Stimulated activated naive CD8-positive, alpha-beta T cell treated with anti-CD3 and anti-CD28 coated beads, Interleukin-15, Interleukin-2, amounts not matched to agents 100 ng/mL and 50 ng/mL, for 24 hours (primary cell): Measurements from ENCODE around the gene PPP1R3G.
"Not testable (repeated sequence)": the region's sequence is repeated elsewhere in the genome, so short reads cannot be mapped to it uniquely, and the experiment has no call there.

Experiments used
- H3K27ac Mint-ChIP-seq: one replicate; pipeline ENCODE4 v1.8.0; 2021; ENCODE audit warnings: mild to moderate bottlenecking, mixed read lengths
- H3K27me3 Mint-ChIP-seq: one replicate; pipeline ENCODE4 v1.8.0; 2021; ENCODE audit warnings: mixed read lengths
- H3K36me3 Mint-ChIP-seq: one replicate; pipeline ENCODE4 v1.8.0; 2021; ENCODE audit warnings: low read depth, mixed read lengths
- H3K4me1 Mint-ChIP-seq: one replicate; pipeline ENCODE4 v1.8.0; 2021; ENCODE audit warnings: low read depth, mixed read lengths
- H3K4me3 Mint-ChIP-seq: one replicate; pipeline ENCODE4 v1.8.0; 2021; ENCODE audit warnings: mild to moderate bottlenecking, mixed read lengths
- H3K9me3 Mint-ChIP-seq: one replicate; pipeline ENCODE4 v1.8.0; 2021; ENCODE audit warnings: mixed read lengths

PPP1R3G gene

DNA sequence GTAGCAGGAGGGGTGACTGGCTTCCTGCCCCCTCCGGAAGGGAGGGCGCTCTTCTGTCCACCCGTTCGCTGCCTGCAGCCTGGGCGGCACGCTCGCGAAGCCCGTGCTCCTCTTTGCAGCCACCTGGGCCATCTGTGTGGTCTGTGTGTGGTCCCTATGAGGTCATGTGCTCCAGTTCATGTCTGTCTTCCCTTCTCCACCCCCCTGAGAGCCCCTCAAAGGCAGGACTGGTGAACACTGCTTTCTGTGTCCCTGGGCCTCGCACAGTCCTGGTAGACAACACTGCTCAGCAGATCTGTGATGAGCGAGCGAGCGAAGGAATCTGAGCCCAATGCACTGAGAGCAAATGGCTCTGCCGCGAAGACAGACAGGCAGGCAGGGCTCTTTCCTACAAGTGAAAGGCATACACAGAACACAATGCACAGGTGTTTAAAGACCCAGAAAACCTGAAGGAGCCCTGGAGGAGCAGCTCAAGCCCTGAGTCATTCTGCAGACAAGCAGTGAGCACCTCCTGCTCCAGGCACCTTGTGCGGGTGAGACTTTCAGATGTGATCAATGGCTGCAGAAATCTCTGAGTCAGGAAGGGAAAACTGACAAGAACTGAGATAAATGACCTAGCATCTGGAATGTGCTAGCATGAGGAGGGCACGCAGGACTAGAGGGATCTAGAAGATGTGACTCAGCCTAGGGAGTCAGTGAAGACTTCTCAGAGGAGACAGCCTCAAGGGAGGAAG, 27.1 kb downstream of the PPP1R3G start:
- H3K9me3 Mint-ChIP-seq, result no peaks in the 10 kb centered on the region
- H3K4me1 Mint-ChIP-seq, result no peaks in the 10 kb centered on the region
- H3K36me3 Mint-ChIP-seq, result peaks cover 5% of the 10 kb centered on the region
- H3K27me3 Mint-ChIP-seq, result no peaks in the 10 kb centered on the region
- no peak overlapping the region for H3K4me3 Mint-ChIP-seq
- H3K27ac Mint-ChIP-seq, result no peak overlapping the region

DNA sequence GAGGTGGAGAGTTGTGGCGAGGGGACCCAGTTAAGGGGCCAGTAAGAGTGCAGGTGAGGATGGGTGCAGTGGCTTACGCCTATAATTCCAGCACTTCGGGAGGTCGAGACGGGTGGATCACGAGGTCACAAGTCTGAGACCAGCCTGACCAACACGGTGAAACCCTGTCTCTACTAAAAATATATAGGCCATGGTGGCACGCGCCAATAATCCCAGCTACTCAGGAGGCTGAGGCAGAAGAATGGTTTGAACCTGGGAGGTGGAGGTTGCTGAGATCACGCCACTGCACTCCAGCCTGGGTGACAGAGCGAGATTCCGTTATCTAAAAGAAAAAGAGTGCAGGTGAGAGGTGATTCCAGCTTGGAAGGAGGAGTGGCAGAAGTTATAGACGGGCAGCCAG, 28.0 kb downstream of the PPP1R3G start:
- no peaks in the 10 kb centered on the region for H3K27me3 Mint-ChIP-seq
- H3K9me3 Mint-ChIP-seq, result no peaks in the 10 kb centered on the region
- H3K4me1 Mint-ChIP-seq, result no peaks in the 10 kb centered on the region
- H3K4me3 Mint-ChIP-seq, result no peak overlapping the region
- peaks cover 5% of the 10 kb centered on the region for H3K36me3 Mint-ChIP-seq
- H3K27ac Mint-ChIP-seq, result no peak overlapping the region

DNA sequence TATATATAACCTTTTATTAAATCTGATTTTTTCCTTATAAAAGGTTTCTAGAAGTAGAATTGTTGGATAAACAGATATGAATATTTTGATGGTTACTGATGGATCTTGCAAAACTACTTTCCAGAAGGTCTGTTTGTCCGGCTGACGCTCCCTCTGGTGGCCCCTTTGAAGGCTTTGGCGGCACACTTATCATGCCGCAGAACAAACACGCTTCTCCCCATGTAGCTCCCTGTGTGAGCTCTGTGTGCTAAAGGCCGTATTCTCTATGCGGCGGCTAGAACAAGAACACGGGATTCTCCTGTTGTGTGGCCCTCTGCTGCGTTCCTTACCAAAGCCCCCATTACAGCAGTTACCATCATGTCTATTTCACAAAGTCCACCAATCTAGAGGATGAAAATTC, 30.0 kb downstream of the PPP1R3G start:
- no peaks in the 10 kb centered on the region for H3K27me3 Mint-ChIP-seq
- H3K4me1 Mint-ChIP-seq, result no peaks in the 10 kb centered on the region
- H3K4me3 Mint-ChIP-seq, result no peak overlapping the region
- H3K9me3 Mint-ChIP-seq, result no peaks in the 10 kb centered on the region
- peaks cover 5% of the 10 kb centered on the region for H3K36me3 Mint-ChIP-seq
- no peak overlapping the region for H3K27ac Mint-ChIP-seq

DNA sequence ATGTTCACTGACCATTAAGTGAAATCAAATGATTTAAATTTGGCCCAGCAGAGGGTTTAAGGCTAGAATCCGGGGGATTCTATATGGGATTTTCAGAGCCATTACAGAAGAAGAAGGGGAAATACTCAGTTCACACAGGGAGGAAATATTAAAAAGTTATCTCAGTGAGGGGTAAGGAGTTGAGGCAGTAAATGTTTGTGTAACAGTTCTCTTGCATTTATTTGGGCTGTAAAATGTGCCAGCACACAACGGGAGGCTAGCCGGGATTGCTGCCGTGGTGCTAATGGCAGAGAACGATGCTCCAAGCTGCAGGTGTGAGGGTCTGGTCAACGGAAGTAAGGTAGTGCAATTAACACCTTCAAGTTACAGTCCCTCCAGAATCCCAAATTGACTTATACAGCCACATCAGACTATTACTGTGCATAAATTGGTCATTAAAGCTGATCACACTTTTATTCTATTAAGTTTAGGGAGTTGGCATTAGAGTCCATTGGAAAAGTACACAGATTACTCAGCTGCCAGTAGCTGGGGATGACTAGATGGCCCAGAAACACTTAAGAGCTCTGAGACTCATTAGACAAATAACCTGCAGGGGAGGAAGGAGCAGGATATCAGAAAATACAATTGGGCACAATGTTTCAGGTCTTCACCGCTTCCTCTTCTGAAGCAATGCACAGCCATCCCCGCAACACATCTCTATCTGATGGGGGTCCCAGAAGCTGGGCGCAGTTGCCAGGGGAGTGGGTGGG, 31.3 kb downstream of the PPP1R3G start:
- Mint-ChIP-seq H3K4me1 (no peaks in the 10 kb centered on the region), H3K36me3 (peaks cover 5% of the 10 kb centered on the region), H3K4me3 (no peak overlapping the region), H3K27ac (no peak overlapping the region), H3K27me3 (no peaks in the 10 kb centered on the region), H3K9me3 (no peaks in the 10 kb centered on the region)

DNA sequence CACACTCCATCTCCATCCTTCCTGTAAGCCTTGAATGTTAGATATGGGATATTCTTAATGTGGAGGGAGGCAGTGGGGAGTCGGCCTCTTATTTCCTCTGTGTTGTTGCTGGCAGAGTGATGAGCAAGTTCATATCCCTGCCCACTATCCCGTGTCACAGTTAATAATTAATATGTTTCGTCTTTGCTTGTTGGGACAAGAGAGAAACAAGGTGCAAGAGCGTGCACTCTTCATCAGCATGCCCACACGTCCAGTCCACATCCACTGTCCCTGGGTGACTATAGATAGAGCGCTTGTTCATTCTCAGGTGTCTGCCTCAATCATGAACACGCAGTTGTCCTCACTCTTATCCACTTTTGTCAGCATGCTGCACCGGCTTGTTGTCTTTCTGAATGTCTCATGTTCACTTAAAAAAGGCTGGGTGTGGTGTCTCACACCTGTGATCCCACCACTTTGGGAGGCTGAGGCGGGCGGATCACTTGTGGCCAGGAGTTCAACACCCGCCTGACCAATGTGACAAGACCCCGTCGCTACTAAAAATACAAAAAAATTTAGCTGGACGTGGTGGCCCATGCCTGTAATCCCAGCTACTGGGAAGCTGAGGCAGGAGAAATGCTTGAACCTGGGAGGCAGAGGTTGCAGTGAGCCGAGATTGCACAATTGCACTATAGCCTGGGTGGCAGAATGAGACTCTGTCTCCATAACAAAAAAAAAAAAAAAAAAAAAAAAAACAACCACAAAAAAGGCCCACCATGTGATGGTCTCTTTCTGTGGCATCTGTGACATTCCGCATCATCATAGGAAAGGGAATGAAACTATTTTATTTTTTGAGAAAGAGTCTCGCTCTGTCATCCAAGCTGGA, 34.2 kb downstream of the PPP1R3G start:
- H3K36me3 Mint-ChIP-seq, result peaks cover 4% of the 10 kb centered on the region
- H3K27ac Mint-ChIP-seq, result no peak overlapping the region
- no peaks in the 10 kb centered on the region for H3K9me3 Mint-ChIP-seq
- no peaks in the 10 kb centered on the region for H3K4me1 Mint-ChIP-seq
- H3K4me3 Mint-ChIP-seq, result no peak overlapping the region
- H3K27me3 Mint-ChIP-seq, result no peaks in the 10 kb centered on the region

DNA sequence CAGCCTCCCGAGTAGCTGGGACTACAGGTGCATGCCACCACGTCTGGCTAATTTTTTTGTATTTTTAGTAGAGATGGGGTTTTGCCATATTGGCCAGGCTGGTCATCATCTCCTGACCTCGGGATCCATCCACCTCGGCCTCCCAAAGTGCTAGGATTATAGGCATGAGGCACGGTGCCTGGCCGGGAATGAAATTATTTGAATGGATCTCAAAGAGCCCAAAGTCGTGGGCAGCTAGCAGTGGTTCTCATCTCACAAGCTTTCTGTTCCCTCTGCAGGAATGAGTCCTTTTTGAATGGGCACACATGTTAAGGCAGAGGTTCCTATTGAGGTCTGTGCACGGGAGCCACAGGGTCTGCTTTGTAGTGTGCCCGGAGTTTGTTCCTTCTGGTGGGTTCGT, 34.9 kb downstream of the PPP1R3G start:
- no peaks in the 10 kb centered on the region for H3K27me3 Mint-ChIP-seq

DNA sequence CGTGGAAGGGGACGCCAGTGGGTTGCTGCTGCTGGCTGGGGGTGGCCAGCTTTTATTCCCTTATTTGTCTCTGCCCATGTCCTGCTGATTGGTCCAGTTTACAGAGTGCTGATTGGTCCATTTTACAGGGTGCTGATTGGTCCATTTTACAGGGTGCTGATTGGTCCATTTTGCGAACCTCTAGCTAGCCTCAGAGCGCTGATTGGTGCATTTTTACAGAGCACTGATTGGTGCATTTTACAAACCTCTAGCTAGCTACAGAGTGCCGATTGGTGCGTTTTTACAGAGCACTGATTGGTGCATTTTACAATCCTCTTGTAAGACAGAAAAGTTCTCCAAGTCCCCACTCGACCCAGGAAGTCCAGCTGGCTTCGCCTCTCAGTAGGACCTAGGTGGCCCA, 35.4 kb downstream of the PPP1R3G start:
- not testable (repeated sequence) for H3K27me3 Mint-ChIP-seq, H3K4me1 Mint-ChIP-seq, H3K4me3 Mint-ChIP-seq, H3K27ac Mint-ChIP-seq, H3K9me3 Mint-ChIP-seq, H3K36me3 Mint-ChIP-seq

More for the DNA sequence above, 34.9 kb downstream of the PPP1R3G start:
- peaks cover 4% of the 10 kb centered on the region for H3K36me3 Mint-ChIP-seq
- H3K4me1 Mint-ChIP-seq, result no peaks in the 10 kb centered on the region
- no peaks in the 10 kb centered on the region for H3K9me3 Mint-ChIP-seq
- H3K27ac Mint-ChIP-seq, result no peak overlapping the region
- H3K4me3 Mint-ChIP-seq, result no peak overlapping the region

DNA sequence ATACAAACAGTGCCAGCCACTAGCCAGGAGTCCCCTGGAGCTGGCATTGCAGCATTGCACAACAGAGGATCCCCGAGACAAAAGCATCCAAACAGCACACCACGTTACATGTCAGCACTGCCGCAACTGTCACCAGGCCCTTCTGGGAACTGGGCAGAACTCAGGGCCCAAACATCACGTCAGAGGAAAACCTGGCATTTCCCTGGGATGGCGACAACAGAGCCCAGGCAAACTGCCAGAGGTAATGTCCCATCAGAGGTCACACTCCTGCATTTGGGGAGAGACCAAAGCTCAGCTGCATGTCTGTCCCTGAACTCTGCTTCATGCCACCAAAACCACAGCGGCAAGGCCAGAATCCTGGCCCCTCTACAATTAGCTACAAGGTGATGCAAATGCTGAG, 36.3 kb downstream of the PPP1R3G start:
- H3K27ac Mint-ChIP-seq, result no peak overlapping the region
- H3K4me3 Mint-ChIP-seq, result no peak overlapping the region
- no peaks in the 10 kb centered on the region for H3K4me1 Mint-ChIP-seq
- peaks cover 4% of the 10 kb centered on the region for H3K36me3 Mint-ChIP-seq
- no peaks in the 10 kb centered on the region for H3K27me3 Mint-ChIP-seq
- H3K9me3 Mint-ChIP-seq, result no peaks in the 10 kb centered on the region

DNA sequence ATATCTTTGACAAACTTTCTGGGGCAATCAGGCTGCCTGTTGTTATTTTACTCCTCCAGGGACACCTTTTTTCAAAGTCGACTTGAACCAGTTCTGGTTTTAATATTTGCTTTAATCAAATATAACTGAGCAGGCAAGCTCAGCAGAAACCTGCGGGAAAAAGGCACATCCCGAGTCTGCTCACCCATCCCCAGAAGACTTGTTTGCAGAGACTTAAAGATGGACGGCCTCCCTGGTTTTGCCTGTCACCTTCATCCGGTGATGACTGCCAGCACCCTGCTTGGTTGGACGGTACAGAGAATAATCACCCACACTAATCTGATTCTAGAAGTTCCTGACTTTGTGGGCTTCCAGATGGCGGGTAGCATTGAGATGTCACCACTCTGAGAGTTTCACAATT, 36.8 kb downstream of the PPP1R3G start:
- no peaks in the 10 kb centered on the region for H3K4me1 Mint-ChIP-seq
- no peaks in the 10 kb centered on the region for H3K27me3 Mint-ChIP-seq
- H3K36me3 Mint-ChIP-seq, result peaks cover 4% of the 10 kb centered on the region
- no peak overlapping the region for H3K4me3 Mint-ChIP-seq
- H3K27ac Mint-ChIP-seq, result no peak overlapping the region
- H3K9me3 Mint-ChIP-seq, result no peaks in the 10 kb centered on the region

DNA sequence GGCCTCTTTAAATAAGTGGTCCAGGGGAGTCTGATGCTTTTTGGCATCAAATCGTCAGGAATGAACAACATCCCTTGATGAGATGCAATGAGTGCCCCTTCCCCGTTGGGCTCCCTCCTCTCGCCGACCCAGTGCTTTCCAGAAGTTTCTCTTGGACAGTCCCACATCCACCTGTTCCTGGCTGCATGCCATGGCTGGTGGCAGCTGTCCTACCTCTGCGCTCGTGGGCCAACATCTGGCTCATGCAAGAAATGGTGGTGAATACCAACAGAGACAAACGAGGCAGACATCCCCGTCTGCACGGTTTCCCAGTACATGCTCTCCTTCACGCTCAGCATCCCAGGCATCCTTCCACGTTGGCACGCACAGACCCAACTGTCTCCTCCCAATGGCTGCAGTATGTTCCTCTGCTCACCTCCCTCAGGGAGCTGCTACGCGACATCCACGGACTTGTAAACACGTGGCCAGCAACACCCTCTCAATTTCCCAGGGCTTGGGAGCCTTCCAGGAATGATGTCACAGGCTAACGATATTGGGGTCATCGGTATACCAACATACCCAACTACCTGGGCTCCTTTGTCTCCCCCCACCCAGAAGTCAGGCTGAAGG, 37.5 kb downstream of the PPP1R3G start:
- Mint-ChIP-seq H3K4me3 (no peak overlapping the region), H3K4me1 (no peaks in the 10 kb centered on the region), H3K27me3 (no peaks in the 10 kb centered on the region), H3K27ac (no peak overlapping the region), H3K9me3 (no peaks in the 10 kb centered on the region), H3K36me3 (peaks cover 4% of the 10 kb centered on the region)

DNA sequence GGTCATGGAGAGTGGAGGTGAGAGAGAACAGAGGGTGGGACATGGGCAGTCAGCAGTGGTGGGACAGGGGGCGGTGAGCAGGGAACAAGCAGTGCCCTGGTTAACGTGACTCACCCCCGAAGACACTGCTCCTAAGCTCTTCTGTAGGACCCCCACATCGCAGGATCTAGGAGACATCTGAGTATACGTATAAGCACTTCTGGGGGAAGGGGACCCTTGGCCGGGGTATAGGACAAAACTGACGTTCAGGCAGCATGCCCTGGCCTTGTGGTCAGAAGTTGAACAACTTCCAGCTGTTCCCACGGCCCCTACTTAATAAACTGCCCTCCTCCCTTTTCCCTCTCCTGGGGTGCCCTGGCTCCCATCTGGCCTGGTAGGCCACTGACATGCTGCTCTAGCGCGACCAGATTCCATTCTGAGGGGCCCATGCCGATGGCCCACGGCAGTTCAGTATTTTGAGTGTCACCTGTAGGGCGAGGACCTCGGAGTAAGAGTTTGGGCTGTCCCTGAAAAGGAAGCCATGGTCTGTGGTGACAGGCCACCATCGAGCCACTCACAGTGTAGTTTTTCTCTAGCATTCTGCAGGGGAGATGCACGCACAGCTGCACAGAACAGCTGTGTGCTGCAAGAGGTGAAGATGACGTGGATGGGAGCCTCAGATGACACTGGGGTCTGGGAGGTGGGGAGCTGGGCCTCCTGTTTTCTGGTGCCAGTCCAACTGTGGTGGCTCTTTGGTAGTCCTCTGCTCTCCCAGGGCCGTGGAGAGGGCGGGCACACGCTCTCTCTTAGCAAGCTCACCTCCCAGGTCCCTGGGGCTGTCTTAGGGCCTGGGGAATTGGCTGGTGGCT, 38.4 kb downstream of the PPP1R3G start:
- no peak overlapping the region for H3K4me3 Mint-ChIP-seq
- no peaks in the 10 kb centered on the region for H3K27me3 Mint-ChIP-seq
- no peak overlapping the region for H3K27ac Mint-ChIP-seq
- H3K36me3 Mint-ChIP-seq, result peaks cover 4% of the 10 kb centered on the region
- no peaks in the 10 kb centered on the region for H3K4me1 Mint-ChIP-seq
- no peaks in the 10 kb centered on the region for H3K9me3 Mint-ChIP-seq

DNA sequence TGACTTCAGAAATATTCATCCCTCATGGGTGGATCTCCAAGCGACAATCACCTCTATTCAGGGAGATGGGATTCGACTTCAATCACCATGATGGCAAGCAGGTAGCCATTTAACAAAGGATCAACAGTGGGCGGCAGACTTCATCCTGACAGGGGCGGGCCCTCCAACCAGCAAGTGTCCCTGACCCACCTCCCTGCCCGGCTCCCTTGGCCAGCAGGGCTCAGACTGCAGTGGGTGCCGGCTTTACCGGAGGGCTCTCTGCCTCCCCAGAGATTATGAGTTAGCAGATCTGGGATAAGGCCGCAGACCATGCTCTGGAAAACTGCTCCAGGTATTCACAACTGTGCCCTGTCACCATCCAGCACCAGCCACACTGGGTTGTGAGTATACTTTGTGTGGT, 39.4 kb downstream of the PPP1R3G start:
- no peak overlapping the region for H3K27ac Mint-ChIP-seq

DNA sequence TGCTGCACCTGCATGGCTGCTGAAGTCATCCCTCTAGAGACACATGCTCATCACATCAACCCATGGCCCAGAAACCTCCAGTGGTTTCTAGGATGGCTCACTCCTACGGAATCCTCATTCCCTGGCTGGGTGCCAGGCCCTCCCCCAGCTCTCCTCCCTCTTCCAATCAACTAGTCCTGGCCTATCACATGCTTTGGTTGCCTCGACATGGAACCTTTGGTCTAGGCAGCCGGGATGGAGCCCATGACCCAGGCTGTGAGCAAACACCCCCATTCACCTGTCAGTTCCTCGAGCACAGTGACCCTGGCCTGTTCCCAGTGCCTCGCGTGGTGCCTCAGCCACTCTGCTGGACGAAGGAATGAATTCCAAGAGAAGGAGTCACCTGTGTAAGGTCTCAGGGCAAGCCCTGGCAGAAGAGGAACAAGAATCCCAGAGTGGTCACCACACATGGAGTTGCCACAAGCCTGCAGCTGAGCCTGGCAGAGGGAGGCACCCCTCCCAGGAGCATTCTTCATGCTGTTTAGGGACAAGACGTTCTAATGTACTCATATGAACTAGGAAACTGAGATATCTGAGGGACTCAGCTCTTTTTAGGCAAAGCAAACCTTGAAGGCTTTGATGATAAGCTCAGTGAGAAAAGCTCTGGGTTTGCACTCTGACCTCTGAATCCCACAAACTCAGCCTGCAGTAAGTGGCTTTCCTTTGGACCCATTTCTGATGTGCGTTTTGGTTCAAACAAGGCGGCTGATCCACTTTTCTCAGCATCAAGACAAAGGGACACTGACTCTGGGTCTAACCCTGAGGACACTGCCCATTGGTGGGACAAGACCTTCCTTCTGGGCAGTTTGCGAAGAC, 40.2 kb downstream of the PPP1R3G start:
- Mint-ChIP-seq H3K27me3 (no peaks in the 10 kb centered on the region), H3K4me1 (no peaks in the 10 kb centered on the region), H3K9me3 (no peaks in the 10 kb centered on the region), H3K27ac (no peak overlapping the region), H3K36me3 (peaks cover 4% of the 10 kb centered on the region), H3K4me3 (no peak overlapping the region)

More for the DNA sequence above, 39.4 kb downstream of the PPP1R3G start:
- Mint-ChIP-seq H3K4me1 (no peaks in the 10 kb centered on the region), H3K36me3 (peaks cover 4% of the 10 kb centered on the region), H3K27me3 (no peaks in the 10 kb centered on the region), H3K9me3 (no peaks in the 10 kb centered on the region), H3K4me3 (no peak overlapping the region)
